Sigmoid colon (tissue), 4 donors: ENCODE results near the gene GP5.

ENCODE experiments used
- EP300 ChIP-seq, 4 donors: sonication (generic); formaldehyde crosslinking; IDR thresholded peaks; one replicate each; pipeline ENCODE4 v1.6.1; 2017; ENCODE audit warnings: antibody characterized with exemption in 4 of 4
- POLR2A ChIP-seq, 2 donors: fragments of 450-650 bp; IDR thresholded peaks; one replicate each; pipeline ENCODE4 v1.6.1; 2016; ENCODE audit warnings: antibody characterized with exemption in 2 of 2, mild to moderate bottlenecking in 2 of 2, moderate library complexity in 2 of 2
- POLR2AphosphoS5 ChIP-seq, 4 donors: sonication (generic); formaldehyde crosslinking; IDR thresholded peaks; one replicate each; pipeline ENCODE4 v1.6.1; 2017; ENCODE audit warnings: antibody characterized with exemption in 4 of 4
- TF ChIP-seq, protein P1 (sequence below), 4 experiments: fragments of 450-650 bp in 3 of 4; fragments of 200-600 bp in 1 of 4; IDR thresholded peaks; one replicate each; pipeline ENCODE4 v1.5.1; 2016 to 2019; ENCODE audit warnings: antibody characterized with exemption in 4 of 4, mild to moderate bottlenecking in 3 of 4, moderate library complexity in 2 of 4

DNA sequence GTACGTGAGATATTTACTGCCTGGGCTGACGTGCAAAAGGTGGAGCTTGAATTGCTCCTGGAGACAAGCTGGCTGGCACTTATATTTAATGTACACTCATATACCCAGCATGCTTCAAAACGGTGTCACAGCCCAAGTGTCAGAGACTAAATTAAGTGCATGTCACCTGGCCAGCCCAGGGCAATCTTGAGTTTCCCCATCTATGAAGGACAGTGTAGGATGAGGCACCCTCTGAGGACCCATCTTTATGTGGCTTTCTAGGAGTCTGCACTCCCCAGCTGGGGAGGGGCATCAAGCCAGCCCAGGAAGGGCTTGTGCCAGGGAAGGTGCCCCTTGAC lies 34.8 kb downstream of the GP5 start:
- no peak for TF ChIP-seq POLR2A (IDR thresholded peaks at IDR 0.05)
- TF ChIP-seq, protein P1, sequence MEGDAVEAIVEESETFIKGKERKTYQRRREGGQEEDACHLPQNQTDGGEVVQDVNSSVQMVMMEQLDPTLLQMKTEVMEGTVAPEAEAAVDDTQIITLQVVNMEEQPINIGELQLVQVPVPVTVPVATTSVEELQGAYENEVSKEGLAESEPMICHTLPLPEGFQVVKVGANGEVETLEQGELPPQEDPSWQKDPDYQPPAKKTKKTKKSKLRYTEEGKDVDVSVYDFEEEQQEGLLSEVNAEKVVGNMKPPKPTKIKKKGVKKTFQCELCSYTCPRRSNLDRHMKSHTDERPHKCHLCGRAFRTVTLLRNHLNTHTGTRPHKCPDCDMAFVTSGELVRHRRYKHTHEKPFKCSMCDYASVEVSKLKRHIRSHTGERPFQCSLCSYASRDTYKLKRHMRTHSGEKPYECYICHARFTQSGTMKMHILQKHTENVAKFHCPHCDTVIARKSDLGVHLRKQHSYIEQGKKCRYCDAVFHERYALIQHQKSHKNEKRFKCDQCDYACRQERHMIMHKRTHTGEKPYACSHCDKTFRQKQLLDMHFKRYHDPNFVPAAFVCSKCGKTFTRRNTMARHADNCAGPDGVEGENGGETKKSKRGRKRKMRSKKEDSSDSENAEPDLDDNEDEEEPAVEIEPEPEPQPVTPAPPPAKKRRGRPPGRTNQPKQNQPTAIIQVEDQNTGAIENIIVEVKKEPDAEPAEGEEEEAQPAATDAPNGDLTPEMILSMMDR (IDR thresholded peaks at IDR 0.05) = no peak
- TF ChIP-seq POLR2AphosphoS5 (IDR thresholded peaks at IDR 0.05) = no peak
- no peak for TF ChIP-seq EP300 (IDR thresholded peaks at IDR 0.05)
